Fibroblast of lung (primary cell): ENCODE data around the gene GATA5. TPM values are rescaled to one million over a fixed set of nuclear protein-coding genes. Genes with fewer than 3 reads are reported as not detected.

Experiments
- DNase-seq, 2 donors: peaks; one replicate each; pipeline versions ENCODE4 v3.0.0 to v3.0.0-alpha.2; 2010; ENCODE audit warnings: low read depth in 2 of 2
- H2AFZ ChIP-seq: 2 replicates; pipeline ENCODE4 v1.5.1; 2012; ENCODE audit warnings: low read length, control low read depth, inconsistent platforms
- H3K27ac ChIP-seq: 2 replicates; pipeline ENCODE4 v1.5.1; 2011; ENCODE audit warnings: low read length, control low read depth; ENCODE audit not compliant: insufficient read depth
- H3K27me3 ChIP-seq: 2 replicates; pipeline ENCODE4 v1.5.1; 2011; ENCODE audit warnings: mild to moderate bottlenecking, low read length; ENCODE audit not compliant: control insufficient read depth, insufficient read depth
- H3K36me3 ChIP-seq: 2 replicates; pipeline ENCODE4 v1.5.1; 2011; ENCODE audit warnings: low read length; ENCODE audit not compliant: control insufficient read depth, insufficient read depth
- H3K4me1 ChIP-seq: 2 replicates; pipeline ENCODE4 v1.5.1; 2011; ENCODE audit warnings: low read length; ENCODE audit not compliant: control insufficient read depth, insufficient read depth; ENCODE audit errors: extremely low read depth
- H3K4me2 ChIP-seq: 2 replicates; pipeline ENCODE4 v1.5.1; 2011; ENCODE audit warnings: low read length, control low read depth; ENCODE audit not compliant: insufficient read depth; ENCODE audit errors: extremely low read depth
- H3K4me3 ChIP-seq, 4 experiments: fragments of 200-600 bp in 1 of 4; sonication (generic) in 1 of 4; replicated peaks in 1 of 4; 2 replicates each; pipeline ENCODE4 v1.5.1; 2011 to 2016; ENCODE audit warnings: low read length in 4 of 4, low read depth in 3 of 4, mild to moderate bottlenecking in 3 of 4, control low read depth in 2 of 4, inconsistent platforms in 1 of 4, mixed read lengths in 1 of 4; ENCODE audit not compliant: insufficient read depth in 1 of 4; ENCODE audit errors: control extremely low read depth in 1 of 4
- H3K79me2 ChIP-seq: 2 replicates; pipeline ENCODE4 v1.5.1; 2012; ENCODE audit warnings: mild to moderate bottlenecking, low read length, inconsistent platforms; ENCODE audit not compliant: control insufficient read depth, insufficient read depth
- H3K9ac ChIP-seq: 2 replicates; pipeline ENCODE4 v1.5.1; 2011; ENCODE audit warnings: mild to moderate bottlenecking, low read length, control low read depth; ENCODE audit not compliant: insufficient read depth
- H3K9me3 ChIP-seq: 2 replicates; pipeline ENCODE4 v1.5.1; 2012; ENCODE audit warnings: low read depth, low read length; ENCODE audit not compliant: control insufficient read depth, insufficient read depth
- H4K20me1 ChIP-seq: 2 replicates; pipeline ENCODE4 v1.5.1; 2011; ENCODE audit warnings: low read length; ENCODE audit not compliant: control insufficient read depth, insufficient read depth; ENCODE audit errors: extremely low read depth
- EZH2 ChIP-seq: IDR thresholded peaks from 2 replicates; pipeline ENCODE4 v1.5.1; 2012; ENCODE audit warnings: low read length, control low read depth, mild to moderate bottlenecking; ENCODE audit errors: missing control alignments
- polyA plus RNA-seq, 2 donors: library from polyadenylated mRNA; depleted of rRNA in 1 of 2; stranded (reverse) in 1 of 2; unstranded in 1 of 2; fragments of >200 nt; gene quantifications; 2 replicates each; pipeline ENCODE4 v1.2.1, GENCODE V29; 2011 to 2012; ENCODE audit warnings: missing spikeins in 1 of 2
- total RNA-seq: library from RNA; depleted of rRNA; stranded (reverse); fragments of >200 nt; gene quantifications from 2 replicates; pipeline ENCODE4 v1.2.1, GENCODE V29; 2014
- TF ChIP-seq, protein P1 (sequence below), 2 donors: IDR thresholded peaks in 1 of 2; conservative IDR thresholded peaks in 1 of 2; 1 replicate in 1 of 2; 2 replicates in 1 of 2; pipeline ENCODE4 v1.5.1; 2011 to 2012; ENCODE audit warnings: low read length in 2 of 2, control low read depth in 1 of 2, inconsistent platforms in 1 of 2, low read depth in 1 of 2, mild to moderate bottlenecking in 1 of 2

The GATA5 gene
- total and polyA plus RNA-seq, 2 donors (not counting 1 experiment from before 2014, with no cell fraction given), result 0.02 to 0.83 TPM

DNA sequence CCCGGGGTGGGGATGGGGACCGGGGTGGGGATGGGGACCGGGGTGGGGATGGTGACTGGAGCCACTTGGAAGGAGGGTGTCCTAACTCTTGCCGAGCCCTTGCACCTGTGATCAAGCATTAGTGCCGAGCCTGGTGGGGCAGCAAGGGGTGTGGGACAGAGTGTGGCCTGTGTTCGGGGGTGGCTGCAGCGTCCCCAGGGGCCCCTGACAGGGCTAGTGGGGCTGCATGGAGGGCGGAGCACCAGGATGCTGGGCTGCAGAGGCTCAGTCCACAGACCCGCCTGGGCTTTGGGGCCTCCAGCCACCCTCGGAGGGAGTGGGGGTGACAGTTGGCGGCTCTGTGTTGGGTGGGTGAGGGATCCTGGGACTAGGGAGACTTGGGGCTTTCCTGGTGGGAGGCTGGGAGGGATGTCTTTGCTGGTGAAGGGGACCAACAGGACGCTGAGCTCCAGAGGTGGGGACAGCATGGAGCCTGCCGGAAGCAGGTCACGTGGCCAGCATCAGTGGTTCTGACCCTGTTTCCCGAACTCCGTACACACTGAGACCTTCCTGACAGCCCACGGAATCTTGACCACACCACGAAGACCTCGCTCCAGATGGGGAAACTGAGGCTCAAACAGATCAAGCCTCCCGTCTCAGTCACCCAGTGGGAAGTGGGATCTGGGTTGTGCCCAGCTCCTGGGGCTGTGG lies 53.0 kb downstream of the GATA5 start:
- no peaks in the 10 kb centered on the region for H3K27me3 ChIP-seq
- no peak overlapping the region for H3K9ac ChIP-seq
- no peaks in the 10 kb centered on the region for H4K20me1 ChIP-seq
- no peak overlapping the region for H3K4me3 ChIP-seq
- H3K9me3 ChIP-seq, result no peaks in the 10 kb centered on the region
- no peaks in the 10 kb centered on the region for H3K4me1 ChIP-seq
- H3K4me2 ChIP-seq, result no peak overlapping the region
- TF ChIP-seq, protein P1, sequence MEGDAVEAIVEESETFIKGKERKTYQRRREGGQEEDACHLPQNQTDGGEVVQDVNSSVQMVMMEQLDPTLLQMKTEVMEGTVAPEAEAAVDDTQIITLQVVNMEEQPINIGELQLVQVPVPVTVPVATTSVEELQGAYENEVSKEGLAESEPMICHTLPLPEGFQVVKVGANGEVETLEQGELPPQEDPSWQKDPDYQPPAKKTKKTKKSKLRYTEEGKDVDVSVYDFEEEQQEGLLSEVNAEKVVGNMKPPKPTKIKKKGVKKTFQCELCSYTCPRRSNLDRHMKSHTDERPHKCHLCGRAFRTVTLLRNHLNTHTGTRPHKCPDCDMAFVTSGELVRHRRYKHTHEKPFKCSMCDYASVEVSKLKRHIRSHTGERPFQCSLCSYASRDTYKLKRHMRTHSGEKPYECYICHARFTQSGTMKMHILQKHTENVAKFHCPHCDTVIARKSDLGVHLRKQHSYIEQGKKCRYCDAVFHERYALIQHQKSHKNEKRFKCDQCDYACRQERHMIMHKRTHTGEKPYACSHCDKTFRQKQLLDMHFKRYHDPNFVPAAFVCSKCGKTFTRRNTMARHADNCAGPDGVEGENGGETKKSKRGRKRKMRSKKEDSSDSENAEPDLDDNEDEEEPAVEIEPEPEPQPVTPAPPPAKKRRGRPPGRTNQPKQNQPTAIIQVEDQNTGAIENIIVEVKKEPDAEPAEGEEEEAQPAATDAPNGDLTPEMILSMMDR (conservative IDR thresholded peaks at IDR 0.05 in 1 of 2, IDR thresholded peaks at IDR 0.05 in 1 of 2; ENCODE audit: low read depth in 1 of 2, low read length in 2 of 2), result no peak
- no peak for TF ChIP-seq EZH2
- H3K36me3 ChIP-seq, result no peaks in the 10 kb centered on the region
- DNase-seq, result no peak
- no peaks in the 10 kb centered on the region for H3K79me2 ChIP-seq
- no peak overlapping the region for H3K27ac ChIP-seq
- H2AFZ ChIP-seq, result no peak overlapping the region

DNA sequence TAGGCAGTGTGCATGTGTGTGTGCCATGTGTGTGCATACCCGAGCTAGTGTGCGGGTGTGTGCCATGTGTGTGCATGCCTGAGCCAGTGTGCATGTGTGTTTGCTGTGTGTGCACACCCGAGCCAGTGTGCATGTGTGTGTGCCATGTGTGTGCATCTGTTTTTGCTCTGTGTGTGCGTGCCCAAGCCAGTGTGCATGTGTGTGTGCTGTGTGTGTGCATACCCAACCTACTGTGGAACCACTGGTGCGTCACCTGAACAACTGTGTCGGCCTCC lies 54.1 kb downstream of the GATA5 start:
- TF ChIP-seq, protein P1 (conservative IDR thresholded peaks at IDR 0.05 in 1 of 2, IDR thresholded peaks at IDR 0.05 in 1 of 2; ENCODE audit: low read depth in 1 of 2, low read length in 2 of 2), result no peak
- TF ChIP-seq EZH2, result no peak
- Histone ChIP-seq H3K27ac (no peak overlapping the region), H3K9ac (no peak overlapping the region), H3K9me3 (no peaks in the 10 kb centered on the region), H4K20me1 (no peaks in the 10 kb centered on the region), H3K4me3 (no peak overlapping the region), H3K27me3 (no peaks in the 10 kb centered on the region), H3K36me3 (no peaks in the 10 kb centered on the region), H2AFZ (no peak overlapping the region), H3K4me2 (no peak overlapping the region), H3K79me2 (no peaks in the 10 kb centered on the region), H3K4me1 (no peaks in the 10 kb centered on the region)
- DNase-seq, result no peak

DNA sequence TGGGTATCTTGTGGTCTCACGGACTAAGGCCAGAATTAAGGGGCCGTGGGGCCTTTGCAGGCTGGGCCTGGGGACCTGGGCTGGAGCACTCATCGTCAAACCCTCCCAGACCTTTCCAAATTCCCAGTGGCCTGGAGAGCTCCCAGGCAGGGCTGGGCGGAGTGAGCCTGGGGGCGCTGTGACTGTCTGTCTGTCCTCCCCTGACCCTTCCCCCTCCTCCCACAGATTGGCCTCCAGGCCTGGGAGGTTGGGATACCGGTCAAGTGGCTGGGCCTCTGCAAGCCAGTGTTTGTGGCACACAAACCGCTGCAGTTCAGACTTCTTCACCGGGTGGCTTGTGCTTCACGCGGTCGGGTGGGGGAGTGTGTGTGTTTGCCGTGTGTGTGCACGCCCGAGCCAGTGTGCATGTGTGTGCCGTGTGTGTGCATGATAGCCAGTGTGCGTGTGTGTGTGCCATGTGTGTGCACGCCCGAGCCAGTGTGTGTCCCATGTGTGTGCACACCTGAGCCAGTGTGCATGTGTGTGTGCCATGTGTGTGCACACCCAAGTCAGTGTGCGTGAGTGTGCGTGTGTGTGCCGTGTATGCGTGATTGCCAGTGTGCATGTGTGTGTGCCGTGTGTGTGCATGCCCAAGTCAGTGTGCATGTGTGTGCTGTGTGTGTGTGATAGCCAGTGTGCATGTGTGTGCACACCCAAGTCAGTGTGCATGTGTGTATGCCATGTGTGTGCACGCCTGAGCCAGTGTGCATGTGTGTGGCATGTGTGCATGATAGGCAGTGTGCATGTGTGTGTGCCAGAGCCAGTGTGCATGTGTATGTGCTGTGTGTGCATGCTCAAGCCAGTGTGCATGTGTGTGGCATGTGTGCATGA lies 54.7 kb downstream of the GATA5 start:
- Histone ChIP-seq H3K9me3 (no peaks in the 10 kb centered on the region), H3K4me2 (no peak overlapping the region), H4K20me1 (no peaks in the 10 kb centered on the region), H3K9ac (no peak overlapping the region), H3K4me3 (no peak overlapping the region), H3K4me1 (no peaks in the 10 kb centered on the region), H3K27me3 (no peaks in the 10 kb centered on the region), H3K27ac (no peak overlapping the region), H2AFZ (no peak overlapping the region), H3K79me2 (no peaks in the 10 kb centered on the region), H3K36me3 (no peaks in the 10 kb centered on the region)
- TF ChIP-seq, protein P1 (conservative IDR thresholded peaks at IDR 0.05 in 1 of 2, IDR thresholded peaks at IDR 0.05 in 1 of 2; ENCODE audit: low read depth in 1 of 2, low read length in 2 of 2), result no peak
- no peak for TF ChIP-seq EZH2
- DNase-seq, result no peak
